Measurements from ENCODE around the gene GDF10.

Gene GDF10

DNA sequence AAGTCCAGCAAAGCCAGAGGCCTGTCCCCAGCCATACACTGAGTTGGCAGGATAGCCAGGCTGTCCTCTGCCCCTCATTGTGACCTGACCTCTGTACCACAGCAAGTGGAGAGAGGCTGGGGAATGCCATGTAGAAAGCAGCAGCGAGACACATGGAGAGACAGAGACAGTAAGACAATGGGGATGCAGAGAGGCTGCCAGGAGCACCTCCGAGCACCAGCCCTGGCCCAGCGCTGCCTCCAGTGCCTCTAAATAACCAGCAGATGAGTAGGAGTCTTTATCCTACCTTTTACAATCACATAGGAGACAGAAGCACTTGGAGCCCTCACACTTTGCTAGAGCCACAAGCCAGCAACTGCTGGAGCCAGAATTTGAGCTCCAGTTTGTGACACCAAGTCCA lies 30.4 kb downstream of the GDF10 start:
- no peak overlapping the region for H3K4me3 ChIP-seq (ENCODE audit: low read length)
- peaks cover 31% of the 10 kb centered on the region for H3K27me3 ChIP-seq (replicated peaks; ENCODE audit: control insufficient read depth, insufficient read depth, low read length)
- DNase-seq (ENCODE audit: low read depth): no peak
- no peaks in the 10 kb centered on the region for H3K9me3 ChIP-seq (ENCODE audit: control insufficient read depth, low read length)
- no peaks in the 10 kb centered on the region for H3K36me3 ChIP-seq (ENCODE audit: control insufficient read depth, insufficient read depth, low read length, severe bottlenecking)
- no peak overlapping the region for H3K9ac ChIP-seq (ENCODE audit: low read length)
- H3K4me1 ChIP-seq (ENCODE audit: control insufficient read depth, insufficient read depth, low read length): no peaks in the 10 kb centered on the region

- Histone ChIP-seq H3K4me1 (ENCODE audit: control insufficient read depth, insufficient read depth, low read length) (no peaks in the 10 kb centered on the region), H3K27me3 (replicated peaks; ENCODE audit: control insufficient read depth, insufficient read depth, low read length) (peaks cover 30% of the 10 kb centered on the region), H3K9me3 (ENCODE audit: control insufficient read depth, low read length) (no peaks in the 10 kb centered on the region), H3K9ac (ENCODE audit: low read length) (no peak overlapping the region), H3K4me3 (ENCODE audit: low read length) (no peak overlapping the region), H3K36me3 (ENCODE audit: control insufficient read depth, insufficient read depth, low read length, severe bottlenecking) (no peaks in the 10 kb centered on the region)
- DNase-seq (ENCODE audit: low read depth): no peak
These were observed 30.8 kb downstream of the GDF10 start for GRCh38 chr10:47330804-47331203.

GRCh38 chr10:47331491-47331890 lies 31.5 kb downstream of the GDF10 start:
- Histone ChIP-seq H3K9ac (ENCODE audit: low read length) (no peak overlapping the region), H3K36me3 (ENCODE audit: control insufficient read depth, insufficient read depth, low read length, severe bottlenecking) (no peaks in the 10 kb centered on the region), H3K4me1 (ENCODE audit: control insufficient read depth, insufficient read depth, low read length) (no peaks in the 10 kb centered on the region), H3K4me3 (ENCODE audit: low read length) (no peak overlapping the region), H3K9me3 (ENCODE audit: control insufficient read depth, low read length) (no peaks in the 10 kb centered on the region), H3K27me3 (replicated peaks; ENCODE audit: control insufficient read depth, insufficient read depth, low read length) (peaks cover 35% of the 10 kb centered on the region)
- no peak for DNase-seq (ENCODE audit: low read depth)

- Histone ChIP-seq H3K4me3 (ENCODE audit: low read length) (no peak overlapping the region), H3K27me3 (replicated peaks; ENCODE audit: control insufficient read depth, insufficient read depth, low read length) (peaks cover 35% of the 10 kb centered on the region), H3K9me3 (ENCODE audit: control insufficient read depth, low read length) (no peaks in the 10 kb centered on the region), H3K36me3 (ENCODE audit: control insufficient read depth, insufficient read depth, low read length, severe bottlenecking) (no peaks in the 10 kb centered on the region), H3K4me1 (ENCODE audit: control insufficient read depth, insufficient read depth, low read length) (no peaks in the 10 kb centered on the region), H3K9ac (ENCODE audit: low read length) (no peak overlapping the region)
- DNase-seq (ENCODE audit: low read depth): no peak
These were observed 32.0 kb downstream of the GDF10 start for GRCh38 chr10:47331954-47332353.

DNA sequence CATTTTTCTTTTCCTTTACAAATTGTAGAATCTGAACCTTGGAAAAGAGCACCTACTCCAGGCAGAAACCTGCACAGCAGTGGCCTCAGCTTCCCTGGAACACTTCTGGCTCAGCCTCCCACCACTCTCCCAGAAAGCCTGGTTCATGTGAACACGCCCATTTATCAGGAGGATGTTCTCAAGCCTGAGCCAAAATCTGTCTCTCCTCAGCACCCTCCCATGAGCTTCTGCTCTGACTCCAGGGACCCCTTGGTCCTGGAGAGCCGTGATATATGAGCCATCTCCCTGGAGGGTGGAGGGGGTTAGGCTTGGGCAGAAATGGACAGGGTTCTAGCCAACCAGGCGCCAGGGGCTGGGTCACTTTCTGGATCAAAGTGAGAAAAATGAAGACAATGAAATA lies 32.4 kb downstream of the GDF10 start:
- no peak for DNase-seq (ENCODE audit: low read depth)

GRCh38 chr10:47332946-47333345 lies 32.9 kb downstream of the GDF10 start:
- DNase-seq (ENCODE audit: low read depth): peak; percentile 37

More for the DNA sequence above, 32.4 kb downstream of the GDF10 start:
- Histone ChIP-seq H3K9ac (ENCODE audit: low read length) (no peak overlapping the region), H3K9me3 (ENCODE audit: control insufficient read depth, low read length) (no peaks in the 10 kb centered on the region), H3K36me3 (ENCODE audit: control insufficient read depth, insufficient read depth, low read length, severe bottlenecking) (no peaks in the 10 kb centered on the region), H3K27me3 (replicated peaks; ENCODE audit: control insufficient read depth, insufficient read depth, low read length) (peaks cover 35% of the 10 kb centered on the region), H3K4me3 (ENCODE audit: low read length) (no peak overlapping the region), H3K4me1 (ENCODE audit: control insufficient read depth, insufficient read depth, low read length) (no peaks in the 10 kb centered on the region)

DNA sequence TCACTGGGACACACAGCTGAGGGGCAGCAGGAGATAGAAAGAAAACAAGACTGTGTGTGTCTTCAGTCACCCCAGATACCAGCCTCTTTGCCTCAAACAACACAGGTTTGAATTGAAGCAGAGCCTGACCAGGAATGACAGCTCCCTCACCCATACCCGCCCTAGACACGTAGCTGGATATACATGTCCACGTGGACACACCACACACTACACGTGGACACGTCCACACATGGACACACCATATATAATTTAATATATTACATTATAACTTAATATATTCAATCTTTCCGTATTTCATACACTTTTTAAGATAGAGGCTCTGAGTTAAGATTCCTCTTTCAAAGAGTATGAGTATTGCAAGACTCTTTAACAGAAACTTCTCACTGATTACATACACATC lies 33.5 kb downstream of the GDF10 start:
- no peaks in the 10 kb centered on the region for H3K9me3 ChIP-seq (ENCODE audit: control insufficient read depth, low read length)
- H3K27me3 ChIP-seq (replicated peaks; ENCODE audit: control insufficient read depth, insufficient read depth, low read length): peaks cover 35% of the 10 kb centered on the region
- no peaks in the 10 kb centered on the region for H3K36me3 ChIP-seq (ENCODE audit: control insufficient read depth, insufficient read depth, low read length, severe bottlenecking)
- H3K4me1 ChIP-seq (ENCODE audit: control insufficient read depth, insufficient read depth, low read length): no peaks in the 10 kb centered on the region
- no peak overlapping the region for H3K9ac ChIP-seq (ENCODE audit: low read length)
- no peak for DNase-seq (ENCODE audit: low read depth)
- no peak overlapping the region for H3K4me3 ChIP-seq (ENCODE audit: low read length)

More at GRCh38 chr10:47332946-47333345, 32.9 kb downstream of the GDF10 start:
- Histone ChIP-seq H3K4me3 (ENCODE audit: low read length) (no peak overlapping the region), H3K27me3 (replicated peaks; ENCODE audit: control insufficient read depth, insufficient read depth, low read length) (peaks cover 35% of the 10 kb centered on the region), H3K36me3 (ENCODE audit: control insufficient read depth, insufficient read depth, low read length, severe bottlenecking) (no peaks in the 10 kb centered on the region), H3K9ac (ENCODE audit: low read length) (no peak overlapping the region), H3K9me3 (ENCODE audit: control insufficient read depth, low read length) (no peaks in the 10 kb centered on the region), H3K4me1 (ENCODE audit: control insufficient read depth, insufficient read depth, low read length) (no peaks in the 10 kb centered on the region)

- H3K9me3 ChIP-seq (ENCODE audit: control insufficient read depth, low read length): no peaks in the 10 kb centered on the region
- peaks cover 35% of the 10 kb centered on the region for H3K27me3 ChIP-seq (replicated peaks; ENCODE audit: control insufficient read depth, insufficient read depth, low read length)
- no peaks in the 10 kb centered on the region for H3K4me1 ChIP-seq (ENCODE audit: control insufficient read depth, insufficient read depth, low read length)
- no peak overlapping the region for H3K9ac ChIP-seq (ENCODE audit: low read length)
- H3K36me3 ChIP-seq (ENCODE audit: control insufficient read depth, insufficient read depth, low read length, severe bottlenecking): no peaks in the 10 kb centered on the region
- no peak overlapping the region for H3K4me3 ChIP-seq (ENCODE audit: low read length)
- DNase-seq (ENCODE audit: low read depth): no peak
These were observed 34.7 kb downstream of the GDF10 start for GRCh38 chr10:47334466-47335295.

DNA sequence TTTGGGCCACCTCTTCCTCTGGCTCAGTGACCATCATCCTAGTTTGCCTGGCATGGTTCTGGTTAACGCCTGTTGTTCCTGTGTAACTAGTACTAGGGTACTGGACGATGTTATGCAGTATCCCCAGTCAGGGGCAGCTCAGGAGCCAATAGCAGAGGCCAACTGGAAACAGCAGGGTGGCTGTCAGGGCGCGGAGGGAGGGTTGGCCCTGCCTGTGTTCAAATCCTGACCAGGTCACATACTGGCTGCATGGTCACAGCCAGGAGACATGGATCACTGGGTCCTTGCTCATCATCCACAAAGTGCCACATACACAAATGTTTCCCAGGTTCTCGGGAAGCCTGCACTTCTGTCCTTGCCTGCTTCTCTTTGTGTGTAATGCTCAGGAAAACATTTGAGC lies 35.9 kb downstream of the GDF10 start:
- no peaks in the 10 kb centered on the region for H3K9me3 ChIP-seq (ENCODE audit: control insufficient read depth, low read length)
- DNase-seq (ENCODE audit: low read depth): no peak
- H3K36me3 ChIP-seq (ENCODE audit: control insufficient read depth, insufficient read depth, low read length, severe bottlenecking): no peaks in the 10 kb centered on the region
- peaks cover 28% of the 10 kb centered on the region for H3K27me3 ChIP-seq (replicated peaks; ENCODE audit: control insufficient read depth, insufficient read depth, low read length)
- no peak overlapping the region for H3K4me3 ChIP-seq (ENCODE audit: low read length)
- no peak overlapping the region for H3K9ac ChIP-seq (ENCODE audit: low read length)
- no peaks in the 10 kb centered on the region for H3K4me1 ChIP-seq (ENCODE audit: control insufficient read depth, insufficient read depth, low read length)

GRCh38 chr10:47336387-47337134 lies 36.6 kb downstream of the GDF10 start:
- Histone ChIP-seq H3K4me1 (ENCODE audit: control insufficient read depth, insufficient read depth, low read length) (no peaks in the 10 kb centered on the region), H3K9ac (ENCODE audit: low read length) (no peak overlapping the region), H3K27me3 (replicated peaks; ENCODE audit: control insufficient read depth, insufficient read depth, low read length) (peaks cover 22% of the 10 kb centered on the region), H3K4me3 (ENCODE audit: low read length) (no peak overlapping the region), H3K36me3 (ENCODE audit: control insufficient read depth, insufficient read depth, low read length, severe bottlenecking) (no peaks in the 10 kb centered on the region), H3K9me3 (ENCODE audit: control insufficient read depth, low read length) (no peaks in the 10 kb centered on the region)
- DNase-seq (ENCODE audit: low read depth): no peak

DNA sequence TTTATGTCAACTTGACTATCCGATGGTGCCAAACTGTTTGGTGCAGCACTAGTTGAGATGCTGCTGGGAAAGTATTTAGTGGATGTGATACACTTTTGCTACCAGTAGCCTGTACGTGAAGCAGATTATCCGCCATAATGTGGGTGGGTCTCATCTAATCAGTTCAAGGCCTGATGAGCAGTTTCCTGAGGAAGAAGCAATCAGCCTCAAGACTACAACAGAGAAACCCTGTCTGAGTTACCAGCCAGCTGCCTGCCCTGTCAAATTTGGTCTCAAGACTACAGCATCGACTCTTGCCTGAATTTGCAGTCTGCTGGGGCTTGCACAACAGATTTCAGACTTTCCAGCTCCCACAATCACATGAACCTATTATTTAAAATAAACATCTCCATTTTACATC lies 37.3 kb downstream of the GDF10 start:
- no peaks in the 10 kb centered on the region for H3K36me3 ChIP-seq (ENCODE audit: control insufficient read depth, insufficient read depth, low read length, severe bottlenecking)
- H3K4me1 ChIP-seq (ENCODE audit: control insufficient read depth, insufficient read depth, low read length): no peaks in the 10 kb centered on the region
- H3K9ac ChIP-seq (ENCODE audit: low read length): no peak overlapping the region
- peaks cover 22% of the 10 kb centered on the region for H3K27me3 ChIP-seq (replicated peaks; ENCODE audit: control insufficient read depth, insufficient read depth, low read length)
- H3K4me3 ChIP-seq (ENCODE audit: low read length): no peak overlapping the region
- no peaks in the 10 kb centered on the region for H3K9me3 ChIP-seq (ENCODE audit: control insufficient read depth, low read length)
- no peak for DNase-seq (ENCODE audit: low read depth)

Data from adipocyte (in vitro differentiated cells).